GM20431 (cell line): Measurements from ENCODE around the gene DDB1.

Experiments
- in situ Hi-C: fragments of 300-500 bp; cut with MseI, MboI; formaldehyde crosslinking; loops from one replicate; pipeline ENCODE4 v1.15.0; 2020; ENCODE audit warnings: low sequenced_read_pairs; ENCODE audit not compliant: unreplicated experiment

The DDB1 gene

GRCh38 chr11:61275191-61275590 is 57.7 kb downstream of the DDB1 start:
- in situ Hi-C loops = no loop called here

GRCh38 chr11:61274084-61274483 is 58.8 kb downstream of the DDB1 start:
- in situ Hi-C loops = no loop called here

- in situ Hi-C loops = no loop called here
Observed at GRCh38 chr11:61273178-61274078, 59.5 kb downstream of the DDB1 start.

GRCh38 chr11:61272731-61273130 is 60.2 kb downstream of the DDB1 start:
- in situ Hi-C loops = no loop called here

- in situ Hi-C loops = no loop called here
Observed at GRCh38 chr11:61270354-61271076, 62.4 kb downstream of the DDB1 start.

- in situ Hi-C loops = no loop called here
Observed at GRCh38 chr11:61268588-61269250, 64.2 kb downstream of the DDB1 start.

DNA sequence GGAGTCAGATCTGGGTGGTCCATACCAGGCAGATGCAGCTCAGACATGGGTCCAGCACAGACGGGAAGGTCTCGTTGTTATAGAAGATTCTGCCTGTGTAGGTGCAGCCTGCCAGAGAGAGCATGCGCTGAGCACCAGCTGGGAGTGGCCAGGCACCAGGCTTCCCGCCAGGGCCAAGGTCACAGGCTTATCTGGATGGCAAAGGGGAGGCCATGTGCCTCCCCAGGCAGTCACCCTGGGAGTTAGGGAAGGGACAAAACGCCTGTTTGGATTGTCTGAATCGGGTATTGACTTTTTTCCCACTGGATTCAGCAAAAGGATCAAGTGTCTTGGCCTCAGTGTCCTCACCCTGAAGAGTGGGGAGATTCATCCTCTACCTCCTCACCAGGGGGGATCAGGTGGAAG is 65.5 kb downstream of the DDB1 start:
- in situ Hi-C loops = no loop called here

GRCh38 chr11:61266602-61267001 is 66.3 kb downstream of the DDB1 start:
- in situ Hi-C loops = no loop called here

- in situ Hi-C loops = no loop called here
Observed at GRCh38 chr11:61265357-61265756, 67.5 kb downstream of the DDB1 start.

GRCh38 chr11:61264795-61265194 is 68.1 kb downstream of the DDB1 start:
- in situ Hi-C loops = no loop called here

DNA sequence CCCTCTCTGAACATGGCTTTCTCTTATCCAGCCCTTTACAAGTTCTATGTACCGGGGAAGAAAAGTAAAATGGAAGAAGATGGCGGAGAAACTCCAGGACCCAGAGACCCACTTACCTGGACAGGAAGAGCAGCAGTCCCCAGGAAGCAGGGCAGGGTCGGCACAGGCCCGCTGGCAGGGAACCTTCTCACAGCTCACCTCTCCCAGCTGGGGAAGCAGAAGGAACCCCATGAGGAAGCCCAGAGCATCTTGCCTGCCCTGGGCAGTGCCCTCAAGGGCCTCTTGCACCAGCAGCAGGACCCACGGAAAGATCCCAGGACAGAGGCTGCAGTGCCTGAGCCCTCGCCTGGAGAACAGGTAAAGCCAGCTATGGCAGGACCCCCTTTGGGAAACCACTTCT is 68.5 kb downstream of the DDB1 start:
- in situ Hi-C loops = no loop called here

DNA sequence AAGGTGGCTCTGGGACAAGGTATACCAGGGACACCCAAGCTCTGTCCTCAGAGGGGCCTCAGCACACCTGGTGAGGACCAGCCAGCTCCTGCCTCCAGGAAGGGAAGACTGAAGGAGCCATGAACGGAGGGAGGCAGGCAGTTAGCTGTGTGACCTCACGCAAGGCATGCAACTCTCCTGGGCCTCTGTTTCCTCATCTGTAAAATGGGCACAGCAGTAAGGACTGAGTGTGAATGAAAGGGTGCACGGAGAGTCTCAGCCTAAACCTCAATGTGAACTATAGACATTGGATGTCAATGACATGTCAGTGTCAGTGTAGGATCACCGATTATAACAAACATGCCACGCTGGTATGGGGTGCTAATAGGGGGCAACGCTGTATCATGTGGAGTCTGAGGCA is 73.5 kb downstream of the DDB1 start:
- in situ Hi-C loops = loop anchor here (10.0 kb wide), 1 partner anchor 65 kb away; no protein-coding TSS in a partner anchor

DNA sequence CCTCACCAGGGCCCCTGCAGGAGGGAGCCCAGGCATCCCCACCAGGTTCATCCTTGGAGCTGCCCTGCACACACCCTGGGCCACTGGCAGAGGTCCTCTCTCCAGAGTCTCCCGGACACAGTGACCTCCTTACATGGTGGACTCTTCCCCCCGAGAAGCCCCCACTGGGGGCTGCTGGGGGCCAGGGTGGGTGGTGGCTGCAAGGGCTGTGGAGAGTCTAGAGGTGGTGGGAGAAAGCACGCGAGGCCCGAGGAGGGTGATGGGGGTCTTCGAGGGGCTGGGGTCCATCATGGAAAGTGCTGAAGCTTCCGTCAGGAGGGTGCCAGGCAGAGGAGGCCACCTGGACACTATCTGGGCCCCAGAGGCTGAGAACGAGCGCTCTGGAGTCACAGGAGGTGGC is 74.4 kb downstream of the DDB1 start:
- in situ Hi-C loops = loop anchor here (10.0 kb wide), 1 partner anchor 64 kb away; no protein-coding TSS in a partner anchor

DNA sequence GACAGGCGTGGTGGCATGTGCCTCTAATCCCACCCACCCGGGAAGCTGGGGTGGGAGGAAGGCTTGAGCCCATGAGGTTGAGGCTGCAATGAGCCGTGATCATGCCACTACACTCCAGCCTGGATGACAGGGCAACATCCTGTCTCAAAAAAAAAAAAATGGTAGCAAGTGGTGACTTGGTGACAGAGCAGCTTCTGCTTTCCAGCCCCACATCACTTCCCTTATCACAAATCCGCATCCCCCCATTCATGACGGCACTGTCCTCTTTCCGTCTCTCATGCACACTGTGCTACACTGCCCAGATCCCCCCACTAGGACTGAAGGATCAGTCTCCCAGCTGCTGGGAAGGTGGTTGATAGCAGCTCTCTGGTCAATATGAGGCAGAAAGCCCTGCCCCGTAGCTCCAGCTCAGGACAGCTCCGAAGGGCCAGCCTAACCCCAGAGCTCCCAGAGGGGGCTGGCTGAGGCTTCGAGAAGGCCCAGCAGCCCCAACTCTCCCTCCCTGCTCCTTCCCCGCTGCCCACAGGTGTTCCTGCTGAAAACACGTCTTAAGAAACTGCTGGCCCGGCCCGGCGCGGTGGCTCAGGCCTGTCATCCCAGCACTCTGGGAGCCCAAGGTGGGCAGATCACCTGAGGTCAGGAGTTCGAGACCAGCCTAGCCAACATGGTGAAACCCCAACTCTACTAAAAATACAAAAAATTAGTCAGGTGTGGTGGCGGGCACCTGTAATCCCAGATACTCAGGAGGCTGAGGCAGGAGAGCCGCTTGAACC is 76.0 kb downstream of the DDB1 start:
- in situ Hi-C loops = loop anchor here (10.0 kb wide), 1 partner anchor 62 kb away; no protein-coding TSS in a partner anchor

GRCh38 chr11:61254403-61255025 is 78.4 kb downstream of the DDB1 start:
- in situ Hi-C loops = loop anchor here (10.0 kb wide), 1 partner anchor 60 kb away; no protein-coding TSS in a partner anchor

DNA sequence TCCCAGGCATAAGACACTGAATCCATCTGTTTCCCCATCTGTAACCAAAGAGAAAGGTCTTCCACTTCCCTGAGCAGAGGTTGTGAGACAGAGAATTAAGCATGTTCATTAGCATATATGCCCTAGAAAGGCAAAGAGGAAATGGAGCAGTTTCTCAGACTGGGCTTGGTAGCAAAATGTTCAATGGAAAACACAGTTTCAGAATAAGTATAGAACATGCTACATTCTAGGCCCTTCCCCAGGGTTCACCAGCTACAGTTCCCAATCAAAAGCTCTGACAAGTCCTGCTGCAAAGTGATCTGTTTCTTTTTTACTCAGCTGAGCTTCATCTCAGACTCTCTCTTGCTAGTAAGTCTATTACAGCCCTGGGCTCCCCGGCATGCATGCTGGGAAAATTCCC is 80.6 kb downstream of the DDB1 start:
- in situ Hi-C loops = loop anchor here (10.0 kb wide), 1 partner anchor 58 kb away; no protein-coding TSS in a partner anchor

DNA sequence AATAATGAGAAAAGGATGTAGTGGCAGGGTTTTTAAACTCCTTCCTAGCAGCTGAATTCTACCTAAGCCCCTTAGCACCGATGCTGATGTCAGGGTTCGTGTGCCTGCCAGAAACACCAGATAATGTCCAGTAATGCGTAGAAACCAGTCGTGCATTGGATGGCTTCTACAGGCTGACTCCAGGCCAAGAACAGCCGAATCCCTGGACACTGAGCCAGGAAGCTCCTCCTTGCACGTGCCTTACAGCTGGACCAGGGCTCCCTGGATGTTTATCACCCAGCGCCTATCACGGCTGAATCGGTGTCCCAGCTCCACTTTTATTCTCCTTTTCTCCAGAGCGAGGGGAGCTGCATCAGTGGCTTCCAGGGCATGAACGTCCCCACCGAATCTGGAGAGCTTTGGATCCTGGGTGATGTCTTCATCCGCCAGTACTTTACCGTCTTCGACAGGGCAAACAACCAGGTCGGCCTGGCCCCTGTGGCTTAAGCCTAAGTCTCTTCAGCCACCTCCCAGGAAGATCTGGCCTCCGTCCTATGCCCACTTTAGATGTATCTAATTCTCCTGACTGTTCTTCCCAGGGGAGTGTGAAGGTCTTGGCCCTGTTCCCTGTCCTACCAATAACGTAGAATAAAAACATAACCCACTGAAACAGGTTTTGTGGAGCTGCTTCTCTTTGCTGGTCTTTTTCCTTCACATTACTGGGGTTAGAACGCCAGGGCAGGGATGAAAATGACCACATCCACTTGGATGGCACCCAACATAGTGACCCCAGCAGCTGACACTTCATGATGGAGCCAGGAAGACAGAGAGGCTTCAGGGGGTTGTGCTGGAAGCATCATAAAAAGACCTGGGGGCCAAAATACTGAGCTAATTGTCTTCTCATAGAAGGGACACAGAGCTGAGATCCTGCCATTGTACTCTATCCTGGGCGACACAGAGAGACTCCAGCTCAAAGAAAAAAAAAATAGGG is 81.8 kb downstream of the DDB1 start:
- in situ Hi-C loops = loop anchor here (10.0 kb wide), 1 partner anchor 56 kb away; no protein-coding TSS in a partner anchor
